ENCODE results near the gene TRIP13.

DNA sequence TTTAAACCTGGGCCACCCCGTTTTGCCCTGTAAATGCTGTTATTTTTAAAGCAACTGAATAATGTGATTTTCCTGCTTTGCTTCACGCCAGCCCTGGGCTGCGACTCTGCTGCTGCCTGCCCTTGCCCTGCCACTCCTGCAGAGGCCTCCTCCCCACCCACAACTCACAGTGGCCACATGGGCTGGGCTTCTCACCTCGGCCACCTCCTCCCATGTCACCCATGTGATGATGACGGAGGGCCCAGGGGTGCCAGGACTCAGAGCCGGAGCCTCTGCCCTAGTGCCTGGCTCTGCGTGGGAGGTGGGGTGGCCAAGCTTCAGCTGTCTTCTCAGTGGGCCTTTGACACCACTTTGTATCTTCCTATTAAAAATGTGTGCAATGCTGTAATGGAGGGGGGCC lies 67.9 kb downstream of the TRIP13 start:
- TF ChIP-seq, protein P1, sequence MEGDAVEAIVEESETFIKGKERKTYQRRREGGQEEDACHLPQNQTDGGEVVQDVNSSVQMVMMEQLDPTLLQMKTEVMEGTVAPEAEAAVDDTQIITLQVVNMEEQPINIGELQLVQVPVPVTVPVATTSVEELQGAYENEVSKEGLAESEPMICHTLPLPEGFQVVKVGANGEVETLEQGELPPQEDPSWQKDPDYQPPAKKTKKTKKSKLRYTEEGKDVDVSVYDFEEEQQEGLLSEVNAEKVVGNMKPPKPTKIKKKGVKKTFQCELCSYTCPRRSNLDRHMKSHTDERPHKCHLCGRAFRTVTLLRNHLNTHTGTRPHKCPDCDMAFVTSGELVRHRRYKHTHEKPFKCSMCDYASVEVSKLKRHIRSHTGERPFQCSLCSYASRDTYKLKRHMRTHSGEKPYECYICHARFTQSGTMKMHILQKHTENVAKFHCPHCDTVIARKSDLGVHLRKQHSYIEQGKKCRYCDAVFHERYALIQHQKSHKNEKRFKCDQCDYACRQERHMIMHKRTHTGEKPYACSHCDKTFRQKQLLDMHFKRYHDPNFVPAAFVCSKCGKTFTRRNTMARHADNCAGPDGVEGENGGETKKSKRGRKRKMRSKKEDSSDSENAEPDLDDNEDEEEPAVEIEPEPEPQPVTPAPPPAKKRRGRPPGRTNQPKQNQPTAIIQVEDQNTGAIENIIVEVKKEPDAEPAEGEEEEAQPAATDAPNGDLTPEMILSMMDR (IDR thresholded peaks at IDR 0.05) = no peak
- TF ChIP-seq POLR2AphosphoS5 (IDR thresholded peaks at IDR 0.05; ENCODE audit: low read depth, low read length) = no peak

All from Panc1 (cell line).